Stimulated activated CD4-positive, alpha-beta T cell treated with anti-CD3 and anti-CD28 coated beads, Interleukin-15, amount 100 ng/mL, for 1 hour (primary cell): Measurements from ENCODE around the gene SURF2.
"Not testable (repeated sequence)": the region's sequence is repeated elsewhere in the genome, so short reads cannot be mapped to it uniquely, and the experiment has no call there.

Source experiments
- DNase-seq, 2 donors: peaks; one replicate each; pipeline ENCODE4 v3.0.0-alpha.2; 2020; ENCODE audit warnings: low read depth in 1 of 2, low spot score in 1 of 2

SURF2 gene

DNA sequence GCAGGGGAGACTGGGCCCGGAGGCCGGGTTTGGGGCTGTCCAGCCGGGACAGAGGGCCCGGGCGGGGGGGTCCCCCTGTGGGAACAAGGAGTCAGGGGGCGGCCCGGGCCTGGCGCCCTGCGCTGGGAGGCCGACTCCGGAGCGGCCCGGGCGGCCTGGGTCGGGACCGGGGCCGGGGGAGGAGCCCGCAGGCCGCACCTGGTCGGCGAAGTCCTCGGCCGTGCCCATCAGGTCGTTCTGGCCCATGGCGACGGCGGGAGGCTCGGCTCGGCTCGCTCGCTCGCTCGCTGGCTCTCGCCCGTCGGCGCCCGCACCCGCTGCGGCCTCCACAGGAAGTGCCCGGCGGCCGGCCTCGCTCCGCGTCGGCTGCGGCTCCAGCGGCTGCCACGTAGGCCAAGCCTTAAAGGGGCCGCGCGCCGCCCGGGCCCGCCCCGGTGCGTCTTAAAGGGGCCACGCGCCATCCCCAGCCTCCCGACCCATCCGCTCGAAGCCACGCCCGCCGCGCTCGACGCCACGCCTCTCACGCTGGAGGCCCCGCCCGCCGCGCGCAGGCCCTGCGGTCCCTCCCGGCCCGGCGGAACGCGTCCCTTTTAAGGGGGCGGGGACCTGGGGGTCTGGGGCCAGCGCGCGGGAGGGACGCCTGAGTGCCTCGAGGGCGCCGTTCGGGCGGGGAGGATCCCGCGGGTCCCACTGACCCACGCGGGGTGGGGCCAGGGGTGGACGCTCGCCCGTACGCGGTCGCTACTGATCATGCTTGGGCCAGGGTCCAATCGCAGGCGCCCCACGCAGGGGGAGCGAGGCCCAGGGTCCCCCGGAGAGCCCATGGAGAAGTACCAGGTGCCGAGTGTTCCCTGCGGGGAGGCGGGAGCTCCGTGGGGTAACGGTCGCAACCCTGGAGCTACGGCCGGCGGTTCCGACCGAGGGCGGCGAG, 19.6 kb downstream of the SURF2 start, which contains the start of the genes STKLD1 and SURF4:
Gene STKLD1 (plus strand): TSS at position 643 of the 931 bp plus-strand sequence. CDS start 108 bp downstream, at position 751.
Gene SURF4 (minus strand): TSS at position 337 of the 931 bp plus-strand sequence. CDS start 91 bp downstream, at position 246.
- peak; percentile 94 to 98 for DNase-seq

DNA sequence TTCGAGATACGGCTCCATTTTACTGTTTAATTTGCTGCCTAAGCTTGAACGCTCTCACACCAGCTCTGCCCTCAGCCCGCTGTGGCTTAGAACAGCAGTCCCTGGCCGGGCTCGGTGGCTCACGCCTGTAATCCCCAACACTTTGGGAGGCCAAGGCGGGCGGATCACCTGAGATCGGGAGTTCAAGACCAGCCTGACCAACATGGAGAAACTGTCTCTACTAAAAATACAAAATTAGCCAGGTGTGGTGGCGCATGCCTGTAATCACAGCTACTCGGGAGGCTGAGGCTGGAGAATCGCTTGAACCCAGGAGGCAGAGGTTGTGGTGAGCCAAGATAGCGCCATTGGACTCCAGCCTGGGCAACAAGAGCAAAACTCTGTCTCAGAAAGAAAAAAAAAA, 20.9 kb downstream of the SURF2 start:
- not testable (repeated sequence) for DNase-seq

DNA sequence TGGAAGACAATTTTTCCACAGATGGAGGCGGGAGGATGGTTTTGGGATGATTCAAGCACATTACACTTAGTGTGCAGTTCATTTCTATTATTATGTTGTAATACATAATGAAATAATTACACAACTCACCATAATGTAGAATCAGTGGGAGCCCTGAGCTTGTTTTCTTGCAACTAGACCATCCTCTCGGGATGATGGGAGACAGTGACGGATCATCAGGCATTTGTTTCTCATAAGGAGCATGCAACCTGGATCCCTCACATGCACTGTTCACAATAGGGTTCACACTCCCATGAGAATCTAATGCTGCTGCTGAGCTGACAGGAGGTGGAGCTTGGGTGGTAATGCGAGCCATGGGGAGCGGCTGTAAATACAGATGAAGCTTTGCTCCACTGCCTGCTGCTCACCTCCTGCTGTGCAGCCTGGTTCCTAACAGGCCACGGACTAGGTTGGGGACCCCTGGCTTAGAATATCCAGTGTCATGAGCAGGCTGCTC, 21.4 kb downstream of the SURF2 start:
- DNase-seq: no peak

DNA sequence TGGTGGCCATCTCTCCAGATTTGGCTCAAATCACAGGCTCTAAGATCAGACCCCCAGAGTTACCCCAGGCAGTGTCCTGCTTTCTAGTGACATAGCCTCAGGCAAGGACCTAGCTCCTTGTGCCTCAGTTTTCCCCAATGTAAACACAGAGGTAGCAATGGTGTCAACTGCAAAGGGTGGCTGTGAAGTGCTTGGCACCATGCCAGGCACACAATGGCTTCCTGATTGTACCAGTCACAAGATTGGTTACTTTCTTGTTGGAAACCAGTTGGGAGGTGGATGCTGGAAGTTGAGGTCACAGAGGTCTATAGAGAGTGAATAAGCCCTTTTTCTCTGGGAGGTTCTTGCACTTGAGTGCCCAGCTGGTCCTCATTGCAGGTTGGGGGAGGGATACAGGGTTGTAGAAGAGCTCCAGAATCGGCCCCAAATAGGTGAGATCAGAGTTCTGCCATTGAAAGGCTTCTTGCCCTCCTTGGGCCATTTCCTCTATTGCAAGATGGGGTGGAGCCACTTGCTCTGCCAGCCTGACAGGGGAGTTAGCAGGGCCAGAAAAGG, 22.1 kb downstream of the SURF2 start:
- no peak for DNase-seq

DNA sequence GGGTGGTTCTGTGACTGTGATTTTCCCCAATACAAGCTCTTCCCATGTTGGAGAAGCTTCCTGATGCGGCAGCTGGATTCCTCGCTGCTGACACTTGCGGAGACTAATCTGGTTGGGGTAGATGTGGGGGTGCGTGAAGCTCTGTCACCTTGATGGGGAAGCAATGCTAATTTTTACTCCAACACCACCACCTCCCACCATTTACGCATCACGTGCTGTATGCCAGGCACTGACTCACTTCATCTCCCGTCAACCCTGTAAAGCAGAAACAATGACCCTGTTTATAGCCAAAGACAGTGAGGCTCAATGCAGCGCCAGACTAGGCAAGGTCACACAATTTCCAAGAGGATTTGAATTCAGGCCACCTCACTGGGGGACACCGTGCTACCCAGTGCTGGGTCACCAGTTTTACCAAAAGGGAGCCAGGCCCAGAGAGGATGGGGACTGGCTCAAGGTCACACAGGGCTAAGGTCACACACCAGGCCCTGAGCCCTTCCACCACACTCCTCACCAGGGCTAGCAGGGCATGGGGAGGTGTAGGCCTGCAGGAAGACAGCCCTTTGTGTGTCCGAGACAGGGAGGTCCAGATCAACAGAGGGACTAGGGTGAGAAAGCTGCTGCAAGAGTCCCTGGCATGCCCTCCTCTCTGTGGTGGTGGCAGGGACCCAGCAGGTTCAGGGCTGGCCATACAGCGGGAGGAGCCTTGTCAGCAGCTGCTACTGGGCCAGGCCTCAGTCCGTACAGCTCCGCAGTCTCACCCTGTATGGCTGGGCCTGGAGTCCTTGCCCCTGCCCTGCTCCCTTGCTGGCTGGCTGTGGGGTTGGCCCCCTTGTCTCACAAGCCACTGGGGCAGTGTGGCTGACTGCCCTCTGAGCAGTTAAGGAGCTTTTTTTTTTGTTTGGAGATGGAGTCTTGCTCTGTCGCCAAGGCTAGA, 23.1 kb downstream of the SURF2 start:
- DNase-seq: no peak

DNA sequence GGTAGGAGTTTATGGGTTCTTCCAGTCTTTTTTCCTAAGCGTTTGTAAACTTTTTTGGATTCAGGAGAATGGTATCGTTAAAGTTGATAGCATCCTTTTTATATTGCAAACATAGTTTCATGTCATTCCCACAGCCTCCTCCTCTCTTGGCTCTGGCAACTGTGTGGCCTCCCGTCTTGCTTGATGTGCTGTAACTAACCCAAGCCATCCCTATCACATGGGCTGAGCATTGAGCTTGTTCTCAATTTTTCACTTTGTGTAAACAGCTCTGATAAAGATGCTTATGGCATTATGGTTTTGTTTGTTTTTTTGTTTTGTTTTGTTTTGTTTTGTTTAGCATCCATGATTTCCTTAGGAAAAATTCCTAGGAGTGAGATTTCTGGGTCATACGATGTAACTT, 24.4 kb downstream of the SURF2 start:
- DNase-seq: no peak

DNA sequence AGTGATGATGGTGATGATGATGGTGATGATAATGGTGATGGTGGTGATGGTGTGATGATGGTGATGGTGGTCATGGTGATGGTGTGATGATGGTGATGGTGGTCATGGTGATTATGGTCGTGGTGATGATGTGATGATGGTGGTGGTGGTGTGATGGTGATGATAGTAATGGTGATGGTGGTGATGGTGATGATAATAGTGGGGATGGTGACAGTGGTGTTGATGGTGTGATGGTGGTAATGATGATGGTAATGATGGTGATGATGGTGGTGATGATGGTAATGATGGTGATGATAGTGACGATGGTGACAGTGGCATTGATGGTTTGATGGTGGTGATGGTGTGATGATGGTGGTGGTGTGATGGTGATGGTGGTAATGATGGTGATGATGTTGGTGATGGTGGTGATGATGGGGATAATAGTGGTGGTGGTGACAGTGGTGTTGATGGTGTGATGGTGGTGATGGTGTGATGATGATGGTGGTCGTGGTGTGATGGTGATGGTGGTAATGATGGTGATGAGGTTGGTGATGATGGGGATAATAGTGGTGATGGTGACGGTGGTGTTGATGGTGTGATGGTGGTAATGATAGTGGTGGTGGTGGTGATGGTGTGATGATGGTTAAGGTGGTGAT, 26.3 kb downstream of the SURF2 start:
- DNase-seq: no peak

DNA sequence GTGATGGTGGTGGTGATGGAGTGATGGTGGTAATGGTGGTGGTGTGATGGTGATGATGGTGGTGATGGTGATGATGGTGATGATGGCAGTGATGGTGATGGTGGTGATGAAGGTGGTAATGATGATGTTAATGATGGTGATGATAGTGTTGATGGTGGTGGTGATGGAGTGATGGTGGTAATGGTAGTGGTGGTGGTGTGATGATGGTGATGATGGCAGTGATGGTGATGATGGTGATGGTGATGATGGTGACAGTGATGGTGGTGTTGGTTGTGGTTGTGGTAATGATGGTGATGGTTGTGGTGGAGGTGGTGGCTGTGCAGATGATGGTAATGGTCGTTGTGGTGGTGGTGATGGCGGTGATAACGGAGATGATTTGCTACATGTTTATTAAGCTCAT, 27.1 kb downstream of the SURF2 start:
- no peak for DNase-seq

DNA sequence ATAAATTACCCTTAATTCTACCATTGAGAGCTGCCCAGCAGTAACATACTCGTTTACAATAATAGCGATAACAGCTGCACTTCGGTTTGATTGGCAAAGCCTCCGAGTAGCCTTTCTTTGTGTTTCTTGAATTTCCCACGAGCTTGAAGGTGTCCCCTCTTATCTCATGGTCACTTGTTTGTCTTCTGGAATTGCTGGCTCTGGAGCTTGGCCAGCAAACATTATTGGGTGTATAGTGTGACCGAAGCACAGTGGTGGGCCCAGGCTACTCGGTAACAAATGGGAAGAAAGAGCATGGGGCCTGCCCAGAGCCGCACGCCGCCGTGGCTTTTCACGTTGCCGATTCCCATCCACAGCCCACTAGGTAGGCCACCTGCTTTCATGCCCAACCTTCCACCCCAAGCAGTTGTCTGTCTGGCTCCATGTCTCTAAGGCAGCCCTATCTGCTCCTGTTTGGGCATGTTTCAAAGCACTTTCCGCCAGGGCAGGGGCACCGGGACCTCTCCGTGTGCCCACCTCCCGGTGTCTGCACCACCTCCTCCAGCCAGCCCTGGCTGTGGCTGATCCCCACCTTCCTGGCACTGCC, 28.5 kb downstream of the SURF2 start:
- no peak for DNase-seq

DNA sequence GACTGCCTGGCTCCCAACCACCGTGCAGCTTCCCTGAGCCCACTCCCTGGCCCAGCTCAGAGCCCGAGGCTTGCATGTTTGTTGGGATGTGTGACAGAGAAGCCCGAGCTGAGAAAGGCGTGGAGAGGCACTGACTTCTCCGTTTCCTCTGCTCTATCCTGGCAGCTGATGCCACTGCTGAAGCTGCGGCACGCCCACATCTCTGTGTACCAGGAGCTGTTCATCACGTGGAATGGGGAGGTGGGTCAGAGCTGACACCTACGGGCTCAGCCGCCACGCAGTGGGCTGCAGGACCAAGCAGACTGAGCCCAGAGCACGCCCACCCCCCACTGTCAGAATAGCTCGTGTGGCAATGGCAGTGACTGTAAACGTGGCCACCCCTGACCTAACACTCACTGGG, 29.1 kb downstream of the SURF2 start:
- no peak for DNase-seq

DNA sequence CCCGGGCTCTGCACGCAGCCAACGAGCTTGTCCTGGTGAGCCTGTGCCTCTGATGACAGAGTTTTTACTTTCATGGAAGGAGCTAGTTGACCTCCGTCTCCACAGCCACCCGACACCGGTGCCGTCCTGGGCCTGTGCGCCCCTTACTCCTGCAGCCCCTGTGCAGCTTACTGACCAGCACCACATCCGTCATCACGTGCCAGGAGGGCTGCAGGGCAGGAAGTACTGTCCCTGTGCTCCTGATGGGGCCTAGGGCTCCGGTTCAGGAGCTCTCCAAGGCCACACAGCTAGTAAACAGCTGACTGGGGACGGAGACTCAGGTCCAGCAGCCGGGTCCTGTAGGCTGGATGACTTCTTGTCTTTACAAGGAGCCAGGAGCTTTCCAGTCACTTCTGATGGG, 30.0 kb downstream of the SURF2 start:
- DNase-seq: no peak

DNA sequence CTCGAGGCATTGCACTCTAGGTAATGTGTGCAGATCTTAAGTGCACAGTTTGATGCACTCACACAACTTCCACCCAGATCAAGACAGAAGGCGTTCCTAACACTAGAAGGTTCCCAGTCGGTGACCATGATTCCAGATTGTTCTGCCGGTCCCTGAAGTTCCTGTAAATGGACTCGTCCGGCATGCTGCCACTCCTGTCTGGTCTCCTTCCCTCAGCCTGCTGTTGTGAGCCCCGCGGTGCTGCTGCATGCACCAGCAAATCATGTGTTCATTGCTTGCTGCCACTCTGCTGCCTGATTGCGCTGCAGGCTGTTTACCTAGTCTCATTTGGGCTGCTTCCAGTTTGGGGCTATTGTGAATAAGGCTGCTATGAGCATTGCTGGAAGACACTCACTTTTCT, 31.3 kb downstream of the SURF2 start:
- DNase-seq: no peak

DNA sequence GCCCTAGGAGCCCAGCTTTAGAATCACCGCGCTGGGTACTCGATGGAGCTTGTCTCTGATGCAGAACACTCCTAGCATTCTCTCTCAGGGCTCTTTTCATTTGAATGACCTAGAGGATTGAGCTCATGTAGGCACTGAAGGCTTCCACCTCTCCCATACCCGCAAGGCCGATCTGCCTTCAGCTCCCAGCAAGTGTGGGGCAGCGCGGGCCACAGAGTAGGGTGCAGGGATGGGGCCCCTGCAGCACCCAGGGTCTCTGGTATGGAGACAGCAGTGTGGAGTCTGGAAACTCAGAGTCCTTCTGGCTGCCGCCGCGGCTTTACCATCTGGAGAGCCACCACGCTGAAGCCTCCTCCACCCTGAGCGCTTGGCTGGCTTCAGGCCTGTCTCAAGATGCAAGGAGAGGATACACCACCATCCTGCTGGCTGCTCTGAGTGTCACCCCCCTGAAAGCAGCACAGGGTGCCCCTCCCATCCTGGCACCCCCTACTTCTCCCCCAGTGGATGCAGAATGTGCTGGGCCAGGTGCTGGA, 32.7 kb downstream of the SURF2 start:
- no peak for DNase-seq

DNA sequence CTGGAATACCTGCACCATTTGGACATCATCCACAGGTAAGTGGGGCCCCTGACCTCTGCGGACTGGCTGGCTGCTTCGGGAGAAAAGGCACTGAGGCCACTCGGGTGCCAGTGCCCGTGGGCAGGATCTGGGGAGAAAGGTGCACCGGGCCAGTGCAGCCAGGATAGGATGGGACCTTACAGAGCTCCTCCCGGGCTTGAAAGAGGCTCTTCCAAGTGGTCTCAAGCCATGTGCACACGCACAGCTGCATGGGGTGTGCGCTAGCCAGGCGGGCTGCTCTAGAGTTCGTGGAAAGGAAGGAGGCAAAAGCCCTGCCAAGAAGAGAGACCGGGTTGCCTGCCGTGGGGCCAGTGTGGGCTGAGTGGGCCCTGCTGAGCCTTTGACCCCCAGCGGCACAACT, 33.2 kb downstream of the SURF2 start:
- DNase-seq: no peak

DNA sequence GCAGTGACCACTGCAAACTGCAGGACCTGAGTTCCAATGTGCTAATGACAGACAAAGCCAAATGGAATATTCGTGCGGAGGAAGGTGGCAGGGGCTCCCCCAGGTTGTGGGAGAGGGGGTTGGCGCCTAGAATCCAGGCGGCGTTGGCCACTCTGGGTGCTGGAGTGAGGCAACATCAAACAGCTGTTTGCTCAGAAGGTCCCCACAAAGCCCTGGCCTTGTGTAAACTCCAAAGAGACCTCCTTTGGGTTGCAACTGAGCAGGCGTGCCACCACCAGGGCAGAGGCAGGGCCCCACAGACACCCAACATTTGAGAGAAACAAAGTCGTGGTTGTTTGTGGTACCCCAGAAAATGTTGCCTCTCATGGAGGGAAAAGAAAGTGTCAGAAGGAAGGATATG, 34.4 kb downstream of the SURF2 start:
- DNase-seq: no peak

DNA sequence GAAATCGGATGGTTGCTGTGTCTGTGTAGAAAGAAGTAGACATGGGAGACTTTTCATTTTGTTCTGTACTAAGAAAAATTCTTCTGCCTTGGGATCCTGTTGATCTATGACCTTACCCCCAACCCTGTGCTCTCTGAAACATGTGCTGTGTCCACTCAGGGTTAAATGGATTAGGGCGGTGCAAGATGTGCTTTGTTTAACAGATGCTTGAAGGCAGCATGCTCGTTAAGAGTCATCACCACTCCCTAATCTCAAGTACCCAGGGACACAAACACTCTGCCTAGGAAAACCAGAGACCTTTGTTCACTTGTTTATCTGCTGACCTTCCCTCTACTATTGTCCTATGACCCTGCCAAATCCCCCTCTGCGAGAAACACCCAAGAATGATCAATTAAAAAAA, 35.1 kb downstream of the SURF2 start:
- not testable (repeated sequence) for DNase-seq

DNA sequence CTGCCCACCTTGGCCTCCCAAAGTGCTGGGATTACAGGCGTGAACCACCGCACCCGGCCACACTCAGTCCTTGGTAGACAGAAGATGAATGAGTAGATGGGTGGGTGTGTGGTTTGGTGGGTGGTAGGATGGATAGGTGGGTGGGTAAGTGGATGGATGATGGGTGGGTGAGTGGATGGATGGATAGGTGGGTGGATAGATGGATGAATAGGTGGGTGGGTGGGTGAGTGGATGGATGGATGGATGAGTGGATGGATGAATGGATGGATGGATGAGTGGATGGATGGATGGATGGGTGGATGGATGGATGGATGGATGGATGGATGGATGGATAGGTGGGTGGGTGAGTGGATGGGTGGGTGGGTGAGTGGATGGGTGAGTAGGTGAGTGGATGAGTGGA, 36.0 kb downstream of the SURF2 start:
- DNase-seq: not testable (repeated sequence)

DNA sequence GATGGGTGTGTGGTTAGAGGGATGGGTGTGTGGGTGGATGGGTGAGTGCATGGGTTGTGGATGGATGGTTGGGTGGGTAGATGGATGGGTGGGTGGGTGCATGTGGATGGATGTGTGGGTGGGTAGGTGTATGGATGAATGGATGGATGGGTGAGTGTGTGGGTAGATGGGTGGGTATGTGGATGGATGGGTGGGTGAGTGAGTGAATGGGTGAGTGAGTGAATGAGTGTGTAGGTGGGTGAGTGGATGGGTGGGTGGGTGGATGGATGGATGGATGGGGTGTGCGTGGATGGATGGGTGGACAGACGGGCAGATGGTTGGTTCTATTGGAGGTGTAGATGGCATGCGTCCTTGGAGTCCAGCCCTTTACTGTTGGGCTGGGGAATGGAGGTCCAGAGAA, 37.0 kb downstream of the SURF2 start:
- DNase-seq: no peak

DNA sequence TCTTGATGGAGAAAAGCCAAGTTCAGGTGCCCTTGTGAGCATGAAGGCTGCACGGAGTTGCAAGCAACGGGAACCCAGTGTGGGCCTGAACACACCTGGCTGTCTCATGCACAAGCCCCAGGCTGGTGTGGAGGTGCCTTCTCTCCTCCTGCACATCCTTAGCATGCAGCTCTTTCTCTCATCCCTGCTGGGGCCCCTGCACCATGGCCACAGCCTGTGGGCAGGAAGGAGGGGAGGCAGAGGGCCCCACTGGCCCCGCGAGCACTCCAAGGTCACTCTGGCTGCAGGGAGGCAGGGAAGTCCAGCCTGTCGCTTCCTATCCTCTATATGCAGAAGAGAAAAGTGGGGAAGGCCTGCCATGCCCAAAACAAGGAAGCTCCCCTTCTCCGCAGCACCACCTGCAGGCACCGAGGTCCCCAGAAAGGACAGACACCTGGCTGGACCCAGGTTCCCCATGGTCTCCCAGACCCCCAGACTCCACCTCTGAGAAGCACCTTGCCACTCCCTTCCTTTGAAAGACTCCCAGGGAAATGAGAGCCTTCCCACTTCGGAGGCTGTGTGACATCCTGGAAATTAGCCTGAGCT, 38.4 kb downstream of the SURF2 start:
- no peak for DNase-seq

DNA sequence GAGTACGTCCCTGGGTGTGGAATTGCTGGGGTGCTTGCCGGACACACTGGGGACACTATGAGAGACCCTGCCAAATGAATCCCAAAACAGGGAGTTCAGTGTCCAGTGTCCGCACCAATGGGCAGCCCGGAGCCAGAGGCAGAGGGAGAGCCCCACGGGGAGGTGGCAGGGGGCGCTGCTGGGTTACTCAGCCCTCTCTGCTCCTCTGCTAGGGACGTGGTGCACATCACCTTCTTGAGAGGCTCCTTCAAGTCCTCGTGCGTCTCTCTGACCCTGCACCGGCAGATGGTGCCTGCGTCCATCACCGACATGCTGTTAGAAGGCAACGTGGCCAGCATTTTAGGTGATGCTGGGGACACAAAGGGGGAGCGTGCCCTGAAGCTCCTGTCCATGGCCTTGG, 40.6 kb downstream of the SURF2 start:
- no peak for DNase-seq
